ENCODE data around the gene GALNT2.

GALNT2 gene

DNA sequence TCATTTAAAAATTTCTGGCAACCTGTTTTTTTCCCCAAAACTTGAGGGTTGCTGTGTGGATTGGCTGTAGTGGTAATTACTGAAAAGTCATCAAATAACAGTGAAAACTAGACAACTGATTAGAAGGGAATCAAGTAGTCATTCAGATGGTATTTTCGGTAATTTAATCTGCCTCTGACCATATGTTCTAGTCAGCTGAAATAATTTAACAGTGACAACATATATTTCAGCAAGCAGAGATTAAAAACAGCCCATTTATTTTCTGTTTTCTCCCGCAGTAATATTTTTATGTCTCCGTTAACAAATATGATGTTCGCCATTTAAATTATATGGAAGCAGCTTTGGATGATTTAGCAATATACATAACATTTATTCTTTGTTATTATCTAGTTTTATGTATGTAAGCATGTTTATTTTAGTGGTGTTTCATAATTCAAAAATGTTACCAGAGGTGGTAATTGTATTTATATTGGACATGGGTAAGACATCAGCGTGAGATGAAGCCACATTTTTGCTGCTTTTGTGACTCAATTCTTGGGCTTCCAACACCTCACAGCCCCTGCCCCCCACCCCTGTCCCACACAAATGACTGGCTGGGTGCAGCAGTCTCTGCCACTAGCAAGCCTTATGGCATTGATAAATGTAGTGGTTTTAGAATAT is 104.4 kb downstream of the GALNT2 start:
- DNase-seq = no peak

DNA sequence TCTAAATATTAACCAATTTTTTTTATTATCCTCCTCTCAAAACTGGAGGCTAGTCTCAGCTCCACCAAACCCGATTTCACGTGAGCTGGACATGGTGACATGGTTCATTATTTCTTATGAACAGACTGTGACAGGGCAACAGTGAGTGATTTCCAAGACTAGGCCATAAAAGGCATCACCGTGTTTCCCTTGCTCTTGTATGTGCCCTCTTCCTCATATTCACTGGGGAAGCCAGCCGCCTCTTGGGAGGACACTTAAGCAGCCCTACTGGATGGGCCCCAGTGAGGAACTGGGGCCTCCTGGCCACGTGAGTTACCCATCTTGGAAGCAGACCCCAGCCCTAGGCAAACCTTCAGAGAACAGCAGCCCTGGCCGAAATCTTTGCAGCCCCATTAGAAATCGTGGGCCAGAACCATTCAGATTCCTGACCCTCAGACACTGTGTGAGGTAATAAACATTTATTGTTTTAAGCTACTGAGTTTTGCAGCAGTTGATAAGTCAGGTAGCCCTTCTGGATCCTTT is 105.0 kb downstream of the GALNT2 start:
- no peak for DNase-seq

DNA sequence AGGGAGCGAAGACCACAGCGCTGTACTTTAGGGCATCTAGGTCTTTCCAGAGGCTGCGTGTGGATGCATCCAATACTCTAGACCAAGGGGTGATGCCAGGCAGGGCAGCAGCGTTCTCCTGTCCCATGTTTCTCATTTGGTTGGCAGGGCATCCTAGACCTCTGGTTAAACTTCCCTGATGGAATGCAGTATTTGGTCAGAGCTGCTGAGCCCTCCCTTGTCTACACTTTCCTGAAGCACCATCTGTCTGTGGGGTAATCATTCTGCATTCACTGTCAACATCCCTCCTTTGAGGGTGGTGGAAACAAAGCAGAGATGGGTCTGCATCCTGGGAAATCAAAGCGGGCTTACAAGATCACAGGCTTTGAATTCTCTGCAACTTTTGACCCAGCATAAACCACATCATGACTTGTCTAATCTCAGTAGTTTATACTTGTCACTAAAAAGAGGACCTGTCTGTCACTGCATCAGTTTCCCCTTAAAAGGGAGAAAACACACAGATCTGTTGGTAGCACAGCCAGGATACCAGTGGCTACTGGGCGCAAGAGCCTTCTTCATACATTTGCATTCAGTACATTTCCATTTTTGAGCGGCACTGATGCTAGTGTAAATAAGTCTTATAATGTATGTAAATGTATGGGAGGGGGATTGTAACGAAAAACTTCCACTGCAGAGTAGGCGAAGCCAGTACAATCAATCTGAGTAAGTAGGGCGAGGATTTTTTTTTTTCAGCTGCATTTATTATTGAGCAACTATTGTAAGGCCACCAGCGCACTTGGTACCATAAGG is 106.3 kb downstream of the GALNT2 start:
- DNase-seq = no peak

DNA sequence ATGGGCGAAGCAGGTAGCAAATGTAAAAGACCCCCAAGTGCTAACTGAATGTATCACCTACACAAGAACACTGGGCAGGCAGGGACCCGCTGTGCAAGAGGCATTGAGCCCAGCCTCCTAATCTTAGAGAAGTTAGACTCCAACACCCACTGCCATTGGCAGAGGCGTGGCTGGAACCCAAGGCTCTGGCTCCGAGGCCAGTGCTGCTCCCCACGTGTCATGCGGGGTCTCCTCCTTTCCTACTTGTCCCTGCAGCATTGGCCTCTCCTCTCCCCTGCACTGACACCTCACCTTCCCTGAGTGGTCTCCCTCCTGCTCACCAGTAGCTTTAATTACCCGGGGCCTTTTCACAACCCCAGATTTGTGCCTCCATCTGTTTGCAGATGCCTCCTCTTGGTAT is 107.0 kb downstream of the GALNT2 start:
- no peak for DNase-seq

DNA sequence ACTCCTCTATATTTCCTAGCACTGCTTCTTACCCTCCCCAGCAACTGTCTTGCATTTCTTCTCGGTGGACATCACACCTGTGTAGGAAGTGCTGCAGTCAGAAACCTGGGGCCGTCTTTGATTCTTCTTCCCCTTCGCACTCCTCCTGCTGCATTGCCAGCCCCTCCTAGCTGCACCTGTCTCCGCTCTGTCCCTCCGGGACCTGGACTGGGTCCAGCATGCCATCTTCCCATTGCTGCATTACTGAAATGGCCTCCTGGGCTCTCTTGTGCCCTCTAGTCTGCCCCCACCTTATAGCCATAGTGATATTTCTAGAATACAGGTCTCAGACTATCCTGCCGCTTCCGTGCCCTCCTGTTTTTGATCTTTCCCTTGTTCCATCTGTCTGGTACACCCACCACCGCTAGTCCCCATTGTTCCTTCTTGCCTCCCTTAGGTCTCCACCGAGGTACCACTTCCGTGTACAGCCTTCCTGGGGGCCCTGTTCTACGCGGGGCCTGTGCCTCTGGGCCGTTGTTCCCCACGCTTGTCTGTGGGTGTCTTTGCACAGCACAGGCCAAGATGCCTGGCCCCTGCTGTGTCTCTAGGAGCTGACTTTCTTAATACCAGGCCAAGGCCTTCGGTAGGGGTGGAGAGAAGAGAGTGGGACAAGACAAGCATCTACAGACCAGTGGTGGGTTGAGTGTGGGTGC is 107.6 kb downstream of the GALNT2 start:
- DNase-seq = no peak

DNA sequence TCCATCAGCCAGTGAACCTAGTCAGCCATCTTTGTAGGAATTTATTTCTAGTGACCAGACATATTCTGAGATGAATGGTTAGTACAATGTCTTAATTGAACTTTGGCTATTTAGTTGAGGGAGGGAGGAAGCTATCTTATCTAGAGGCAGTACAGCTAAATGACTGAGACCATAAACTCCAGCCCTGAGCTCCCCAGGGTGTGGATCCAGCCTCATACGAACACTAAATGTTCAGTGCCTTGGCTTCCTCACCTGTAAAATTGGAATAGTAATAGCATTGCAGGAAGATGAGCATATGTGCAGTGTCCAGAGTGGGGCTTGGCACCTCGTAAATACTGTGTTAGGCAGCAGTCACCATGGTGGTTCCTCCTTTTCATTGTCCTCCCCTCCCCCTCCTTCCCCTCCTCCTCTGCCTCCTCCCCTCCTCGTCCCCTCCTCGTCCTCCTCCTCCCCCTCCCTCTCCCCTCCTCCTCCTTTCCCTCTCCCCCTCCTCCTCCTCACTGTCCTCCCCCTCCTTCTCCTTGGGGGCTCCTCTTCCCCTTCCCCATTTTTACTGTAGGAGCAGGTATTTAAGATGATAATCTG is 108.2 kb downstream of the GALNT2 start:
- no peak for DNase-seq

DNA sequence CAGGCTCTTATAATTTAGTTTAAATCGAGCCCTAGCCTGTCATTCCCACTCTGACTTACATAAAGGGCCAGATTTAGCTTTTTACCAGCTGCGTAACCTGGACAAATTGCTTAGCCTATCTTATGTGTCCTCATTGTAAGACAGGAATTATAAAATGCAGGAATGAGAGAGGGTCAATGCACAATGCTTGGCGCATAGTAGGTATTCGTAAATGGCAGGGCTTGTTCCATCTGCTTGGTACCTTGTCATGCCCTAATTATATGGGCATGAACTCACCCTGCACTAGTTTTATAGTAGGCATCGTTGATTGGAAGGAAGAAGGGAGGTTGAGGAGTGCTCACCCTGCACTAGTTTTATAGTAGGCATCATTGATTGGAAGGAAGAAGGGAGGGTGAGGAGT is 108.8 kb downstream of the GALNT2 start:
- no peak for DNase-seq

DNA sequence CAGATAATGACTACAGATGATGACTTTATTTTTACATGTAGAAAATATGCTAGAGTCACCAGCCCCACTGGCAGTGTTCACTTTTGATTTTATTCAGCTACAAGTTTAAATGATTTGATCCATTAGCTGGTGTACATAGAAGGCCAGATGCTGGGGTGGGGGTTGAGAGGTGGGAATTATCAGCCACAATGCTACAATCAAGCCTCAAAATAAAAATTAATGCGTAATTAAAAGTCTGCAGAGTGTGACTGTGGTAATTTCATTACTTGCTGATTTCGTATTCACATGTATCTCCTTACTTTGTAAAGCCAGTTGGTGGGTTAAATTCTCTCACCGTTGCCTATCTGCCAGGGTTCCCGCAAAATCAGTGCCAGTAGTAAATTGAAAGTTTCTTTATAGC is 109.3 kb downstream of the GALNT2 start:
- no peak for DNase-seq

DNA sequence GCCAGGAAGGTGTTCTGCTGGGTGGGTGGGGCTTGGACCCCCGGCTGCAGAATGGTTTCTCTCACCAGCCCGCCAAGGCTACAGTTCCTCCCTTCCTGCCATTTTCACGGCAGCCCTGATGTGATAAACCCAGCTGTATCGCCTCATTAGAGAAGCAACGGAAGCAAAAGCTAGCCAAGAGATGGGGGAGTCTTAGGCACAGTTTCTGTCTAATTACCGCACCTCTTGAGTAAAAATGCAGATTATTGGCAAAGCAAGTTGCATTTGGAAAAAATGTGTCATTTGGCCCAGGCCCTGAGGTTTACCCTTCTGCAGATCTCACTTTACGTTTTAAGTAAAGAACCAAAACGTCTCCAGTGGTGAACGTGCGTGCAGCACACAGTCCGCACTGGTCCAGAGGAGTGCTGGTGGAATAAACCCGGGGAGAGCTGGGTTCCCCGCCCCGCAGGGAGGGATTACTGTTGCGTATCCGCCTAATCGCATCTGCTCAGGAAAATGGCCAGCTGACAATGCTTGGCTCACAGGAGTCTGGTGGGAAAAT is 109.9 kb downstream of the GALNT2 start:
- DNase-seq = no peak

DNA sequence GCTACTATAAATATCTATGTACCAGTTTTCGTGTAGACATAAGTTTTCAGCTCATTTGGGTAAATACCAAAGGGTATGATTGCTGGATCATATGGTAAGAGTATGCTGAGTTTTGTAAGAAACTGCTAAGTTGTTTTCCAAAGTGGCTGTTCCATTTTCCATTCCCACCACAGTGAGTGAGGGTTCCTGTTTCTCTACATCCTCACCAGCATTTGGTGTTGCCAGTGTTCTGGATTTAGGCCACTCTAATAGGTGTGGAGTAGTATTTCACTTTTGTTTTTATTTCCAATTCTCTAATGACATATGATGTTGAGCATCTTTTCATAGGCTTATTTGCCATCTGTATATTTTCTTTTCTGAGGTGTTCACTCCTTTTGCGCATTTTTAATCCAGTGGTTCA is 112.2 kb downstream of the GALNT2 start:
- no peak for DNase-seq

DNA sequence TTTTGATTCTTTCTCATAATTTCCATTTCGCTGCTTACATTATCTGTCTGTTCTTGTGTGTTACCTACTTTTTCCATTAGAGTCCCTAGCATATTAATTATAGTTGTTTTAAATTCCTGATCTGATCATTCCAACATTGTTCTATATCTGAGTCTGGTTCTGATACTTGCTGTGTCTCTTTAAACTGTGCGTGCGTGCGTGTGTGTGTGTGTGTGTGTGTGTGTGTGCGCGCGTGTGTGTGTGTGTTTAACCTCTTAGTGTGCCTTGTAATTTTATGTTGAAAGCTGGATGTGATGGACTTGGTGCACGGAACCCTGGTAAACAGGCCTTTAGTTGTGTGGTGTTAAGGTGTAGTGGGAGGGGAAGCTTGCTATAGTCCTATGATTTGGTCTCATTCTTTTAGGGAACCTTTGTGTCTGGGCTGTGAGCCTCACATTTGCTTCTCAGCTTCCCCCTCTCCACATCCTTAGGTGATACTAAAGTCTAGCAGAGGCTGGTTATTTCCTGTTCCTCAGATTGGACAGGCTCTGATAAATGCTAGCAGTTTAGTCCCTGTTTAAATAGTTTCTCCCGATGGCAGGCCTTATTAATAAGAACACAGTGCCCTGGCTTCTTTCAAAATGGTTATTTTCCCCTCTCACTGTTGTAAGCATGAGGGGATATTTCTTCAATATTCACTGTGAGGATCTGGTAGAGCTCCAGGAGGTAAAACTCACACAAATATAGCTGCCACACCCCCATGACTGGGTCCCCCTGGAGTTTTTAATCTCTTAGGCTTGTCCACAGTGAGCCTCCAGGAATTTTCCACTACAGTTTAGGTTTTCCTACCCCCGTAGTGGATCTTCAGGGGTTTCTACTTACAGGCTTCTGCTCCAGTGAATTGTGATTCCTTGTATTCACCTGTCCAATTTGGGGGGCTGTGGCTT is 118.3 kb downstream of the GALNT2 start:
- DNase-seq = no peak

DNA sequence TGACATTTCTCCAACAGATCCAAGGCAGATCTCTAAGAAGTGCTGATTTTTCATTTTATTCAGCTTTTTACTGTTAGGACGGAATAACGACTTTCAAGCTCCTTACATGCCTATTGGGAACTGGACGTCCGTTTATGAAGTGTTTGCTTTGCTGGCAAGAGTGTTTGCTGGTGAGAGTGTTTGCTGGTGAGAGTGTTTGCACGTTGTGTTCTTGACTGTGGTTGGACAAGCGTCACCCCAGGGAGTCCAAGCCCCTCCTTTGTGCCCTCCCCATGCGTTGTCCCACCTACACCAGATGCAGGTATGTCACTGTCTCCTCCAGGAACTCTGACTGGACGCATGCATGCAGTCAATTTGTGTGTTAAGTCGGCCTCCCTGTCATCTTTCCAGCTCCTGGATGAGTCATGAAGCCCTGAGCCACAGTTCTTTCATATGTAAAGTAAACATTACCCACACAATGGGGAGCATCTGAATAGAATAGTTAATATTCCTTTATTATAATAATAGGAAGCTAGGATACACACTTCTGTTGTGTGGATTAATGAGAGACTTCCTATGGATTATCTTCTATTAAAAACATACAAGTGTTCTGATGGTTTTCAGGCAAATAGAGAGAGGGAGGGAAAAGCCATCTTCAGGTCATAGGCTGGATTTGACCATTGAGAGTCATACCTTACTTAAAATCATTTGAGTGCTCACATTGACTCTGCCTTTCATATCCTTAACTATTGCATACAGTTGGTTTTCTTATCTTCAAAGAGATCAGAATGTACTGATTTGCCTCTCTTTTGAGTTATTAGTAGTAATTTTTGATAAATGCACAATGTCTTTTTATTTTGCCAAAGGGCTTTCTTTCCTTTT is 119.2 kb downstream of the GALNT2 start:
- DNase-seq = peak; percentile 21 to 43

DNA sequence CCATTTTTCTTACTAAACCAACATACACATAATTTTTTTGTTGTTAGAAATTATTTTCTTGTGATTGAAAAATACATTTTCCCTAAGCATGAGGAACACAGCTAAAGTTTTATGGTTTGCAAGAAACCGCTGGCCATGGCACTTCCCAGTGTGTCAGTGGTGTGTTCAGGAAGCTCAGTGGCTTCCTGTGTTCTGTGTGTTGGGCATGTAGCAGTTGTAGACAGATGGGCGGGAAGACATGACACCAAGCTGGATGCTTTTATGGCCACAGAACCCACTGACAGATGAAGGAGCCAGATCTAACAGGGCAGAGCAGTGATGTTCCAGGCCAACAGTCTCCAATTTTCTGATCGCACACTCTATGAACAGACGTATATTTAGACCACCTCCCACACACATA is 119.8 kb downstream of the GALNT2 start:
- no peak for DNase-seq

DNA sequence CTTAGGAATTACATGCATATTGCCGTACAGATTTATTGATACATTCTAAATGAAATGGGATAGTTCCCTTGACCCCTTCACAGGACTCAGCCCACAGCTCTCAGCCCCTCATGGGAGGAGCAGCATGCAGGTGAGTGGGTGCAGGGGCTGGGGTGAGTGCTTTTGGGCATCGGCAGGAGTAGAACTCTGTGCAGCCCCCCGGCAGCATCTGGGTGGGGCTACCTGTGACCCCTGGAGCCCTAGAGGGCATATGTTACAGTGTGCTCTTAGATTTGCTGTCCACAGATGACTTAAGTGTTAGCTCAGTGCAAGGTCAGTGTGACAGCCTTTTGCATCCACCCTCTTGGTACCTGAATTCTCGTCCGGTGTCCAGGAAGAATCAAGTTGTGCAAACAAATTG is 120.3 kb downstream of the GALNT2 start:
- DNase-seq = no peak

DNA sequence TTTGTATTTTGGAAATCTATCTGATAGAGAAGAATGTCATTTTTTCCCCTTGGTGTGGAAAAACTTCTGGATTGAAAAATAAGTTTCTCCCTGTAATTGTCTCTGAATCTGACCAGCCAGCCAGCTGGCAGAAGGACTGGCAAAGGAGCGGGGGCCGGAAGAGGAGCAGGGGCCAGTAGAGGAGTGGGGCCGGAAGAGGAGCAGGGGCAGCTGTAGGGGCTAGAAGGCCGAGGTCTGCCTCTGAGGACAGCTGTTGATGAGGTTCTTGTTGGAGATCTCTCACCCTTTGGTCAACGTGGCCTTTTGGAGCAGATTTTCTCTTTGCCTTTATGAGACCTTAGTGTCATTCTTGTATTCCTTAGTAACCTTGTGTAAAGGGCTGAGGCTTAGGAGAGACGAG is 121.8 kb downstream of the GALNT2 start:
- DNase-seq = no peak

DNA sequence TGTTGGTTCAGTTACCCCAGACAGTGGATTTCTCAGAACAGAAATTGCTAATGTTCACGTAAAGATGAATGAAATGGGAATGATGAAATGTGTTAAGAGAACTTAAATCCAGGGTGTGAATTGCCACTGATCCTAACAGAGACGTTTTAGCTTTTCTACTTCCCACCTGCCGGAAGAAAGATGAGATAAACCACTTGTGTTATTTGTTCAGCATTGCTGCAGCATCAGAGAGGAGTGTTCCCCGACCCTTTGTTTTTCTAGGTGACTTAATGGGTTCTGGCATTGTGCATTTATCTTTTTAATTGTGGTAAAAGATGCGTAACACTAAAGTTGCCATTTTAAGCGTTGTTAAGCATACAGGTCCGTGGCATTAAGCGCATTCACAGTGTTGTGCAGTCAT is 122.3 kb downstream of the GALNT2 start:
- no peak for DNase-seq

DNA sequence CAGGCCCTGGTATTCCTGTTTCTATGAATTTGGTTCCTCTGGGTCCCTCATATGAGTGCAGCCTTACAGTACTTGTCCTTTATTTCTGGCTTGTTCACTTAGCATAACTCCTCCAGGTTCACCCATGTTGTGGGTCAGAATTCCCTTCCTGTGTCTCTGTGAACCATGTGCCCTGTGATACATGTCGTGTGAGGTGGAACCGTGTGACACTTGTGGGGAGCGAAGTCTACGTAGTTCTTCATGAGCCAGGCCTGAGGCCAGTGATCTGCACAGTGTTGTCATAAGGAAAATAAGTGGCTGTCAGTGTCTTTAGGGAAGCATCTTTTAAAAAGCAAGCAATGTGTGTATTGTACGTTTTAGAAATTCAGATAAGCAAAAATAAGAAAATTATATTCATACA is 122.8 kb downstream of the GALNT2 start:
- DNase-seq = no peak

DNA sequence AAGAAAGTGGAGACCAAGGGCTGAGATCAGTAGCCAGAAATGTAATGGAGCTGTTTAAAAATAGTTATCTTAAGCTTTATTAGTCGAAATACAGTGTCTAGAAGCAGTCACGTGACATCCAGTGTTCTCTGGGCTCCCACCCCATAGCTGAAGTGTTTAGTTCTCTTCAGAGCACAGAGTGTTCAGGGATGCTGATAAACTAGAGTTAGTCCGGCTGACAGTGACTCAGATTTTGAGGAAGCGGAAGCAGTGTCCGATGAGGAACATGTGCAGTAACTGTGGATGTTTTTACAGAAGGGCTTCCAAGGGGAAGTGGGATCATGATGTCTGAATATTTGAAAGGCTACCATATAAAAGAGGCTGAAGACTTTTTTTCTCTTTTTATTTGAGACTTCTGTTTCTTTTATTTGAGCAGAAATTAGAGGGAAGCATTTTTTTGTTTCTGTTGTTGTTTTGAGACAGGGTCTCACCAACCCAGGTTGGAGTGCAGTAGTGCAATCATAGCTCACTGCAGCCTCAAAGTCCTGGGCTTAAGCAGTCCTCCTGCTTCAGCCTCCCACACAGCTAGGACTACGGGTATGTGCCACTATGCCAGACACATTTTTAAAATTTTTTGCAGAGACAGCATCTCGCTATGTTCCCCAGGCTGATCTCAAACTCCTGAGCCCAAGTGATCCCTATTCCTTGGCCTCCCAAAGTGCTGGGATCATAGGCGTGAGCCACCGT is 124.2 kb downstream of the GALNT2 start:
- no peak for DNase-seq

DNA sequence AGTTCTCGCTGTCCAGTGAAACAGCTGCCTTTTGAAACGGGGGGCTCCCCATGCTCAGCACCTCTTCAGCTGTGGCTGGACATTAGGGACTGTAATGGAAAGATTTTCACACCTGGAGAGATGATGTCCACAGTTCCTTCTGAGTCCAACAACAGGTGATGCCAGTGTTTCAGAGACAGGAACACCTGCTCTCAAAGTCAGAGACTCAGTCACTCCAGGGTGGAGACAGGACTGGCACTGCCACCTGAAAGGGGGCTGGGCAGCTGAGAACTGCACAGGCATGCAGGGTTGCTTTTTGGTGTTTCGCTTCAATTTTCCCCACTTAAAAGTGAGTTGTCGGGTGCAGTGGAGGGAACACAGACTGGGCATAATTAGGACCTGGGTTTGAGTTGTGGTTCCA is 124.8 kb downstream of the GALNT2 start:
- DNase-seq = no peak

DNA sequence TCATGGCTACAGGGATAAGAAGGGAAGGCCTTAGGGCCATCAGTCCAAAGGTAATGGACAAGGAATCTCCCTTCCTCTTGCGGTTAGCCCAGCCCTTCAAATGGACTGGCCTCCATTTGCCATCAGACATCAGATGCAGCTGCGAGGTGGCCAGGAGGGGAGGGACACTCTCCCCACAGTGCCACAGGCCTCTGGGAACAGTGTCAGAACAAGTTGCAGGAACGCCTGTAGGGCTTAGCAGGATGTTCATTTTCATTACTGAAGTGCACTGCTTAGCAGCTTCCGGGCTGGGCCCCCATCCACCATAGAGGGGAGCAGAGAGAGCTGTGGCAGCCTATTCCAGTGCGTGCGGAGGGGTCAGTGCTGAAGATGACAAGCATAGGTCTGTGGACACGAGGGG is 127.5 kb downstream of the GALNT2 start:
- no peak for DNase-seq
